ENCODE data around the gene ANKRD29.

Gene ANKRD29

DNA sequence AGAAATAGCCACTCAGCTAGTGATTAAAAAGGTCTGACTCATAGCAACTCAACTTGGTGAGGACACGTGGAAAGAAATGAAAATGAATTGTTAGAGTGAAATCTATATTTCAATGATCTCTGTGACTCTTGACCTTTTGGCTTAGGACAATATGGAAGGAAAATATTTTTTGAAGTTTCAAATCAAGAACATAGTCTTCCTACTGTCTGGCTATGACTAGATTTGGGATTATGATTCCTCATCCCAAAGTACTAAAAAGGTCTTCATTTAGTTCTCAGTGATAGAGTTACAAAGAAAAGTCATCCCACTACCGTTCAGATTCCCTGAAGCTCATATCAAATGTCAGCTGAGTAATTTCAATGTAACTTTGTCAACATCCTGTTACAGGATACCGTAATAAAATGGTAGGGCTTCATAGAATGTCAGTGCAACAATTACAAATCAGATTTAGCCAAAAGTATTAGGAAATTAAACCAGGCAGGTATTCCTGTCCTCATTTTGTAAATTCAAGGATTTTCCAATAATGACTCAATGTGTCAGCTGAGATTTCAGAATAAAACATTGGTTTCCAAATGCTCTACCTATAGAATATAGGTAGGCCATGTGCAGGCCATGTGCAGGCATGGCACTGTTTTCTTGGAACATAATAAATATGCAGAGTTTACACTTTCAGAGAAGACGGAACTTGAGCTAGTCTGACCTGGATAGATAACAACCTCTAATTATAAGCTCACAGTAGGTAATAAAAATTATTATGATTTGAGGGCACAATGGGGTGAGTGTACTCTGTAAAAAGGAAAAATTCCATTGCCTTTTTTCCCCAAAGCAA lies 36.0 kb downstream of the ANKRD29 start:
- Histone ChIP-seq H3K27me3 (replicated peaks) (no peaks in the 10 kb centered on the region), H3K4me3 (ENCODE audit: low read depth, low read length) (no peak overlapping the region), H3K27ac (peak overlapping the region; percentile 83), H3K36me3 (replicated peaks) (no peaks in the 10 kb centered on the region)
- TF ChIP-seq, protein P1, sequence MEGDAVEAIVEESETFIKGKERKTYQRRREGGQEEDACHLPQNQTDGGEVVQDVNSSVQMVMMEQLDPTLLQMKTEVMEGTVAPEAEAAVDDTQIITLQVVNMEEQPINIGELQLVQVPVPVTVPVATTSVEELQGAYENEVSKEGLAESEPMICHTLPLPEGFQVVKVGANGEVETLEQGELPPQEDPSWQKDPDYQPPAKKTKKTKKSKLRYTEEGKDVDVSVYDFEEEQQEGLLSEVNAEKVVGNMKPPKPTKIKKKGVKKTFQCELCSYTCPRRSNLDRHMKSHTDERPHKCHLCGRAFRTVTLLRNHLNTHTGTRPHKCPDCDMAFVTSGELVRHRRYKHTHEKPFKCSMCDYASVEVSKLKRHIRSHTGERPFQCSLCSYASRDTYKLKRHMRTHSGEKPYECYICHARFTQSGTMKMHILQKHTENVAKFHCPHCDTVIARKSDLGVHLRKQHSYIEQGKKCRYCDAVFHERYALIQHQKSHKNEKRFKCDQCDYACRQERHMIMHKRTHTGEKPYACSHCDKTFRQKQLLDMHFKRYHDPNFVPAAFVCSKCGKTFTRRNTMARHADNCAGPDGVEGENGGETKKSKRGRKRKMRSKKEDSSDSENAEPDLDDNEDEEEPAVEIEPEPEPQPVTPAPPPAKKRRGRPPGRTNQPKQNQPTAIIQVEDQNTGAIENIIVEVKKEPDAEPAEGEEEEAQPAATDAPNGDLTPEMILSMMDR (IDR thresholded peaks at IDR 0.05; ENCODE audit: low read depth, low read length, missing control alignments), result no peak
- in situ Hi-C loops (cut with HindIII; ENCODE audit: low pct_ligation_motif_present, low sequenced_read_pairs), result no loop called here
- DNase-seq, result peak; percentile 26

DNA sequence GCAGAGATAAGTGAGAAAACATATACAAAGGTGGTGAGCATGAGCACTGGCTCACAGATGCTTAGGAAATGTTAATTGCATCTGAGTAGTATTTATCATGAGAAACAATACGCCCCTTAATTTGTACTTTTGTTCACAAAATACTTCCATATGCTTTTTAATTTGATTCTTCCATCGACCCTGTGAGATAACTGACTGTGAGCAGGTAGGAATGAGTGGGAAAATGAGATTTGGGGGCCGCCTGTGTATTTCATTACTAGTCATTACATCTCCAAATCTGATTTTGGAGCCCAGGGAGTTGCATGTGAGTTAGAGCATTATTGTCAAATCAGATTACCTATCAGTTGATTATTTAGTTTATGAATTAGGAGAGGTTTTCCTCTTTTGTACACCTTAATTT lies 39.7 kb downstream of the ANKRD29 start:
- Histone ChIP-seq H3K36me3 (replicated peaks) (no peaks in the 10 kb centered on the region), H3K4me3 (ENCODE audit: low read depth, low read length) (no peak overlapping the region), H3K27me3 (replicated peaks) (no peaks in the 10 kb centered on the region), H3K27ac (no peak overlapping the region)
- DNase-seq, result no peak
- in situ Hi-C loops (cut with HindIII; ENCODE audit: low pct_ligation_motif_present, low sequenced_read_pairs), result no loop called here
- TF ChIP-seq, protein P1 (IDR thresholded peaks at IDR 0.05; ENCODE audit: low read depth, low read length, missing control alignments), result no peak

DNA sequence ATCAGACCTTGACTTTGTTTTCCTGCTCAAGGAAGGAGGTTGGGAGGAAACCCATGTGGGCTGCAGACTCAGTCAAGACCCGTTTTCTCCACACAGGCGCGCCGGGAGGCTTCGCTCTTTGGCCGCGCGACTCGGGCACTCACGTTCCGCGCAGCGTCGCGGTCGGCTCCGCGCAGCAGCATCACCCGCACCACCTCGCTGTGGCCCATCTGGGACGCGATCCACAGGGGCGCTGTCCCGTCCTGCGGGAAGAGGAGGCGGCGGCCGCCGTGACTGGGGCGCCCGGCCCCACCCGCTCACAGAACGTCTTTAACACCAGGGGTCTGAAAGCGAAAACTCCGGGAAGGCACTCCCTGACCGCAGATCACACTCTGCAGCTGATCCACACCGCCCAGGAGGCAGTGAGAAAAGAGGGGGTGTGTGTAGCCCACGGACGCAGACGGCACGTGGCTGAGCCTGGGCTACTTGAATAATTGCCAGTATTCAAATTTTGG lies 43.3 kb downstream of the ANKRD29 start:
- TF ChIP-seq, protein P1 (IDR thresholded peaks at IDR 0.05; ENCODE audit: low read depth, low read length, missing control alignments), result no peak
- H3K27ac ChIP-seq, result no peak overlapping the region
- no peaks in the 10 kb centered on the region for H3K27me3 ChIP-seq (replicated peaks)
- DNase-seq, result no peak
- in situ Hi-C loops (cut with HindIII; ENCODE audit: low pct_ligation_motif_present, low sequenced_read_pairs), result no loop called here
- H3K4me3 ChIP-seq (ENCODE audit: low read depth, low read length), result peak overlapping the region; percentile 55
- H3K36me3 ChIP-seq (replicated peaks), result no peaks in the 10 kb centered on the region

DNA sequence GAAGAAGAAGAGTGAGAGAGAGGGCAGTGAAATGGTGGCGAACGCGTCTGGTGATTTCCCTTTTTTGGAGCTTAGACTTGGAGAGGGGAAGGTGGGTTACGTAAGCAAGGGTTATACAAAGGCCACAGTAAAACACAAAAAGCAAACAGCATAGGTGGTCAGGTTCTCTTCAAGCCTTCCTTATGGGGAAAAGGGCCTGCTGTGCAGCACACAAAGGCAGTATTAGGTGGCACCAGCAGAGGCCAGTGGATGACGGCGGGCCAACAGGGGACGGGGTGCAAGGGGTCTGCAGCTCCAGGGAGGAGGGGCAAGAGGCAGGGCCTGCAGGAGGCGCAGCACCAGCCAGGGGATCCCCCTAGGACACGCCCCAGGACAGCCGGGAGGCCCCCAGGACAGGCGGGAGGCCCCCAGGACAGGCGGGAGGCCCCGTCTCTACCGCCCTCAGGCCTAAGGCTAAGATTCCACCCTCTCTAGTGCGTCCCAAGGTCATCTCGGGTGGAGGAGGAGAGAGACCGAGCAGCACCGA lies 43.8 kb downstream of the ANKRD29 start:
- Histone ChIP-seq H3K4me3 (ENCODE audit: low read depth, low read length) (peak overlapping the region; percentile 55), H3K36me3 (replicated peaks) (no peaks in the 10 kb centered on the region), H3K27ac (no peak overlapping the region), H3K27me3 (replicated peaks) (no peaks in the 10 kb centered on the region)
- in situ Hi-C loops (cut with HindIII; ENCODE audit: low pct_ligation_motif_present, low sequenced_read_pairs), result no loop called here
- DNase-seq, result no peak
- TF ChIP-seq, protein P1 (IDR thresholded peaks at IDR 0.05; ENCODE audit: low read depth, low read length, missing control alignments), result peak; percentile 36

DNA sequence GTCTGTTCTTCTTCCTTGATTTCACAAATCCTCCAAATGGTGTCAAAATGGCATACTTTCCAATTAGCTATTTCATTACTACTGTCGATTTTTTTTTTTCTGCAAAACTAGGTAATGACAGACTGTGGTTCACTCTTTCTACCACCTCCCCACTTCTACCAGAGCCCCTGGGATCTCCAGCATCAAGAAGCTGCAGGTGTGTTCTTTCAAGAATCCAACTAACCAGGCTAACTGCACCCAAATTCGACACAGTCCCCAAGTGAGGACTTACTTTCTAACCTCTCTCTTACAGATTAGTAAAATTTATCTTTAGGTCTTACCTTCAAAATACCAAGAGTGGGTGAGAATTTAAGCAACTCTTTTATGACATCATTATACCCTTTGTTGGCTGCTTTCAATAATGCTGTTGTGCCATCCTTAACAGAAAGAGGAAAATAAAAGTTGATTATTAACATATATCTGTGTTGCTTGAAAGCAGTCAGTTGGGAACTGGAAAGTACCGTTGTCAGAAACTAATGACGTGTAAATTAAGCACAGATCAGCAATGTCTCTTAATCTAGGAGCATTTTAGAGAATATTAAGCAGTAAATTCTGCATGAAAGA lies 45.2 kb downstream of the ANKRD29 start:
- no peak overlapping the region for H3K27ac ChIP-seq
- TF ChIP-seq, protein P1 (IDR thresholded peaks at IDR 0.05; ENCODE audit: low read depth, low read length, missing control alignments), result no peak
- in situ Hi-C loops (cut with HindIII; ENCODE audit: low pct_ligation_motif_present, low sequenced_read_pairs), result no loop called here
- DNase-seq, result no peak
- H3K27me3 ChIP-seq (replicated peaks), result no peaks in the 10 kb centered on the region
- no peaks in the 10 kb centered on the region for H3K36me3 ChIP-seq (replicated peaks)
- H3K4me3 ChIP-seq (ENCODE audit: low read depth, low read length), result no peak overlapping the region
